ENCODE measurements around the gene SPECC1. TPM values are rescaled to one million over a fixed set of nuclear protein-coding genes. Genes with fewer than 3 reads are reported as not detected.
"Not testable (repeated sequence)": the region's sequence is repeated elsewhere in the genome, so short reads cannot be mapped to it uniquely, and the experiment has no call there.

SPECC1 gene
- total and polyA plus RNA-seq, 2 of the 4 experiments (the other 2 are of a cell fraction) = 16.9 to 26.2 TPM

- no peak for ATAC-seq (ENCODE audit: low read depth)
- CTCF ChIA-PET = no interaction called here
- Histone ChIP-seq H2BK120ac (ENCODE audit: low read depth, low read length) (no peak overlapping the region), H3K36me3 (ENCODE audit: control insufficient read depth, insufficient read depth, low read length) (no peaks in the 10 kb centered on the region), H3K9me1 (ENCODE audit: insufficient read depth, low read length) (no peaks in the 10 kb centered on the region), H3K9ac (ENCODE audit: low read depth, low read length) (no peak overlapping the region), H3K4me2 (ENCODE audit: low read depth, low read length) (no peak overlapping the region), H2AK9ac (replicated peaks; ENCODE audit: low read depth, low read length, poor library complexity) (no peak overlapping the region), H3K23ac (ENCODE audit: low read depth, low read length) (no peak overlapping the region), H2BK15ac (ENCODE audit: low read depth, low read length) (no peak overlapping the region), H4K20me1 (ENCODE audit: insufficient read depth, low read length) (no peaks in the 10 kb centered on the region), H3K4me1 (ENCODE audit: control insufficient read depth, insufficient read depth, low read length) (no peaks in the 10 kb centered on the region), H3K4ac (ENCODE audit: low read depth, low read length) (no peak overlapping the region), H2BK20ac (ENCODE audit: low read depth, low read length) (no peak overlapping the region), H3K18ac (ENCODE audit: low read depth, low read length) (no peak overlapping the region), H3K4me3 (ENCODE audit: insufficient read depth, low read depth, low read length) (no peak overlapping the region), H3K56ac (ENCODE audit: extremely low read depth, insufficient read depth, low read length) (no peak overlapping the region), H2AFZ (replicated peaks; ENCODE audit: low read length, poor library complexity) (no peak overlapping the region), H3K9me3 (ENCODE audit: control insufficient read depth, insufficient read depth, low read length) (no peaks in the 10 kb centered on the region), H3K14ac (replicated peaks; ENCODE audit: low read depth, low read length) (no peak overlapping the region), H2AK5ac (ENCODE audit: low read depth, low read length) (no peak overlapping the region), H3K79me1 (ENCODE audit: low read depth in 1 of 2, low read length in 2 of 2) (no peaks in the 10 kb centered on the region), H4K8ac (ENCODE audit: low read depth in 2 of 2, low read length in 2 of 2) (no peak overlapping the region), H4K5ac (ENCODE audit: low read depth, low read length) (no peak overlapping the region), H4K91ac (ENCODE audit: insufficient read depth, low read depth, low read length) (no peak overlapping the region), H3K27me3 (ENCODE audit: control insufficient read depth, insufficient read depth, low read length) (peaks cover 4% of the 10 kb centered on the region), H3K27ac (ENCODE audit: insufficient read depth, low read length) (no peak overlapping the region), H2BK5ac (ENCODE audit: low read depth, low read length, poor library complexity, severe bottlenecking) (no peak overlapping the region)
- TF ChIP-seq ELK1 (IDR thresholded peaks at IDR 0.05; ENCODE audit: borderline replicate concordance, low read depth, low read length) = no peak
- POLR2A ChIA-PET (ENCODE audit: unreplicated experiment) = no interaction called here
- in situ Hi-C loops (cut with MboI; ENCODE audit: low sequenced_read_pairs) (no loop called here), dilution Hi-C loops (cut with HindIII; ENCODE audit: low sequenced_read_pairs, unreplicated experiment) (no loop called here), intact Hi-C loops (cut with micrococcal nuclease) (no loop called here)
- no TSS peak for BruUV-seq (replicated peaks)
- WGBS, 2 experiments (ENCODE audit: extremely low coverage in 2 of 2, insufficient read length in 1 of 2) = no CpG with 5 or more reads among the region's 3 CpGs
- DNase-seq = no peak
These were observed 26.3 kb downstream of the SPECC1 start for GRCh38 chr17:20035501-20035900.

GRCh38 chr17:20037286-20037685 lies 28.1 kb downstream of the SPECC1 start:
- BruUV-seq (replicated peaks); dilution Hi-C loops (cut with HindIII; ENCODE audit: low sequenced_read_pairs, unreplicated experiment); H3K9me3 ChIP-seq (ENCODE audit: control insufficient read depth, insufficient read depth, low read length); H2BK15ac ChIP-seq (ENCODE audit: low read depth, low read length); H4K5ac ChIP-seq (ENCODE audit: low read depth, low read length); H3K79me1 ChIP-seq (ENCODE audit: low read depth in 1 of 2, low read length in 2 of 2); H3K23ac ChIP-seq (ENCODE audit: low read depth, low read length); H3K4me2 ChIP-seq (ENCODE audit: low read depth, low read length); H3K4ac ChIP-seq (ENCODE audit: low read depth, low read length); H3K36me3 ChIP-seq (ENCODE audit: control insufficient read depth, insufficient read depth, low read length); H2AK9ac ChIP-seq (replicated peaks; ENCODE audit: low read depth, low read length, poor library complexity); H3K56ac ChIP-seq (ENCODE audit: extremely low read depth, insufficient read depth, low read length); H3K27me3 ChIP-seq (ENCODE audit: control insufficient read depth, insufficient read depth, low read length); in situ Hi-C loops (cut with MboI; ENCODE audit: low sequenced_read_pairs); H3K27ac ChIP-seq (ENCODE audit: insufficient read depth, low read length); H4K91ac ChIP-seq (ENCODE audit: insufficient read depth, low read depth, low read length); ATAC-seq (ENCODE audit: low read depth); H3K9ac ChIP-seq (ENCODE audit: low read depth, low read length); H3K14ac ChIP-seq (replicated peaks; ENCODE audit: low read depth, low read length); DNase-seq; H2AFZ ChIP-seq (replicated peaks; ENCODE audit: low read length, poor library complexity); H3K4me1 ChIP-seq (ENCODE audit: control insufficient read depth, insufficient read depth, low read length); H3K9me1 ChIP-seq (ENCODE audit: insufficient read depth, low read length); H3K18ac ChIP-seq (ENCODE audit: low read depth, low read length); H2AK5ac ChIP-seq (ENCODE audit: low read depth, low read length); H4K20me1 ChIP-seq (ENCODE audit: insufficient read depth, low read length); H3K4me3 ChIP-seq (ENCODE audit: insufficient read depth, low read depth, low read length); H2BK120ac ChIP-seq (ENCODE audit: low read depth, low read length); intact Hi-C loops (cut with micrococcal nuclease); H2BK20ac ChIP-seq (ENCODE audit: low read depth, low read length); H4K8ac ChIP-seq (ENCODE audit: low read depth in 2 of 2, low read length in 2 of 2); H2BK5ac ChIP-seq (ENCODE audit: low read depth, low read length, poor library complexity, severe bottlenecking): not testable (repeated sequence)
- CTCF ChIA-PET = interaction anchor here (0.6 kb wide), 1 partner anchor 27 kb away, joined by 3 read pairs; no protein-coding TSS in a partner anchor
- 43% methylated on average over 1 of the region's 1 CpG; no CpG with 5 or more reads in 1 of the 2 experiments for WGBS, 2 experiments (ENCODE audit: extremely low coverage in 2 of 2, insufficient read length in 1 of 2)
- POLR2A ChIA-PET (ENCODE audit: unreplicated experiment) = interaction anchor here (0.6 kb wide), 1 partner anchor 32 kb away, joined by 3 read pairs; no protein-coding TSS in a partner anchor

Data from IMR-90 (cell line).